GM12878 (cell line): Measurements from ENCODE around the gene PPFIA4. TPM values are rescaled to one million over a fixed set of nuclear protein-coding genes. Genes with fewer than 3 reads are reported as not detected.

Experiments
- ATAC-seq: fragments of 200-7000 bp; cut with Tn5 transposase; 3 replicates; pipeline ENCODE4 v1.9.1; 2020; ENCODE audit warnings: mild to moderate bottlenecking, moderate library complexity
- BruUV-seq: library from RNA; stranded (reverse); fragments of 400-500 nt; replicated peaks from 2 replicates; lab custom pipeline; 2021; lab: Mats Ljungman, UMichigan
- CTCF ChIA-PET: fragments of 300-600 bp; sonication (Branson Sonifier 250); formaldehyde crosslinking; extraction: SDS; loops from one replicate; lab custom pipeline; 2021; ENCODE audit warnings: inconsistent platforms; lab: Yijun Ruan, JAX
- POLR2A ChIA-PET: fragments of 350-600 bp; formaldehyde crosslinking; extraction: SDS; loops from one replicate; lab custom pipeline; 2021; ENCODE audit warnings: inconsistent platforms; lab: Charles Lee
- RAD21 ChIA-PET: fragments of 300-600 bp; sonication (Branson Sonifier 250); formaldehyde crosslinking; loops from one replicate; lab custom pipeline; 2023; ENCODE audit warnings: antibody characterized with exemption; ENCODE audit not compliant: unreplicated experiment; lab: Charles Lee
- SMC1A ChIA-PET: fragments of 300-600 bp; sonication (Branson Sonifier 250); formaldehyde crosslinking; loops from one replicate; lab custom pipeline; 2023; ENCODE audit not compliant: unreplicated experiment, uncharacterized antibody; lab: Charles Lee
- DNase-seq: peaks from one replicate; pipeline ENCODE4 v3.0.0-alpha.2; 2011; ENCODE audit warnings: low read depth, low spot score
- FAIRE-seq: peaks from 3 replicates; lab custom pipeline; 2011; peaks lifted over from hg19 to GRCh38; lab: Jason Lieb, UNC
- H2AFZ ChIP-seq: 2 replicates; pipeline ENCODE4 v1.6.0; 2011; ENCODE audit warnings: low read depth, low read length, control low read depth; ENCODE audit not compliant: control insufficient read depth
- H3K27ac ChIP-seq: 2 replicates; pipeline ENCODE4 v1.5.1; 2011; ENCODE audit warnings: control low read depth; ENCODE audit not compliant: control insufficient read depth, insufficient read depth
- H3K27me3 ChIP-seq, 2 experiments: replicated peaks in 1 of 2; 2 replicates each; pipeline versions ENCODE4 v1.6.0 to v1.6.1; 2011; ENCODE audit warnings: low read length in 1 of 2; ENCODE audit not compliant: control insufficient read depth in 2 of 2, insufficient read depth in 2 of 2
- H3K36me3 ChIP-seq, 2 experiments: 2 replicates each; pipeline ENCODE4 v1.5.1; 2011; ENCODE audit warnings: low read length in 1 of 2; ENCODE audit not compliant: control insufficient read depth in 2 of 2, insufficient read depth in 2 of 2
- H3K4me1 ChIP-seq: 2 replicates; pipeline ENCODE4 v1.6.1; 2011; ENCODE audit warnings: mild to moderate bottlenecking, low read length, moderate library complexity, mixed read lengths; ENCODE audit not compliant: control insufficient read depth, insufficient read depth
- H3K4me2 ChIP-seq: 2 replicates; pipeline ENCODE4 v1.6.0; 2011; ENCODE audit warnings: control low read depth; ENCODE audit not compliant: control insufficient read depth, insufficient read depth
- H3K4me3 ChIP-seq: fragments of 200-600 bp; sonication (generic); 2 replicates; pipeline ENCODE4 v1.5.1; 2016
- H3K79me2 ChIP-seq: 2 replicates; pipeline ENCODE4 v1.6.0; 2011; ENCODE audit warnings: low read length; ENCODE audit not compliant: control insufficient read depth, insufficient read depth
- H3K9ac ChIP-seq: 2 replicates; pipeline ENCODE4 v1.8.0; 2011; ENCODE audit warnings: low read length, control low read depth, mixed read lengths; ENCODE audit not compliant: control insufficient read depth, insufficient read depth
- H3K9me3 ChIP-seq: replicated peaks from 3 replicates; pipeline ENCODE4 v1.5.1; 2011; ENCODE audit warnings: mild to moderate bottlenecking, low read length; ENCODE audit not compliant: control insufficient read depth, insufficient read depth
- H4K20me1 ChIP-seq: 2 replicates; pipeline ENCODE4 v1.6.0; 2011; ENCODE audit not compliant: control insufficient read depth, insufficient read depth
- TARDBP ChIP-seq: IDR thresholded peaks from 2 replicates; pipeline ENCODE4 v1.6.1; 2016; ENCODE audit warnings: borderline replicate concordance
- WGBS: methylation state at CpG from one replicate; pipeline ENCODE4 v1.1.6; 2016; ENCODE audit warnings: low lambda C conversion rate; ENCODE audit not compliant: insufficient replicate concordance, insufficient coverage; ENCODE audit errors: missing lambda C conversion rate; 5-methylcytosine and 5-hydroxymethylcytosine counted together
- in situ Hi-C: fragments of 300-500 bp; cut with MboI; formaldehyde crosslinking; loops from 9 replicates; pipeline ENCODE4 v1.14.3; 2018; ENCODE audit warnings: mixed read lengths
- intact Hi-C: fragments of 100-400 bp; cut with micrococcal nuclease; formaldehyde crosslinking; loops from one replicate; pipeline ENCODE4 v1.14.2; 2022; ENCODE audit not compliant: unreplicated experiment
- polyA plus RNA-seq, 11 experiments: library from polyadenylated mRNA; depleted of rRNA in 4 of 11; unstranded in 6 of 11; stranded (reverse) in 5 of 11; fragments of >200 nt; fragmentation: Nextera tagmentation in 4 of 11; fragmentation: Illumina TruSeq in 1 of 11; extraction: Ambion mirVana in 4 of 11; extraction: Trizol in 1 of 11; gene quantifications; 1 replicate in 1 of 11; 2 replicates in 10 of 11; pipeline versions ENCODE4 v1.2.1 to v1.2.3, GENCODE V29; 2011 to 2016; ENCODE audit warnings: inconsistent platforms in 2 of 11, missing spikeins in 2 of 11, low read depth in 1 of 11
- total RNA-seq, 4 experiments: library from RNA; depleted of rRNA in 3 of 4; stranded (reverse); fragments of >200 nt in 3 of 4; fragmentation: Illumina TruSeq in 1 of 4; extraction: Trizol in 1 of 4; gene quantifications; 2 replicates each; pipeline versions ENCODE4 v1.2.1 to v1.2.3, GENCODE V29; 2013 to 2021
- TF ChIP-seq, protein P1 (sequence below), 3 experiments: IDR thresholded peaks in 2 of 3; conservative IDR thresholded peaks in 1 of 3; 2 replicates each; pipeline ENCODE4 v1.5.1; 2011; ENCODE audit warnings: low read depth in 3 of 3, low read length in 3 of 3, mild to moderate bottlenecking in 3 of 3, control low read depth in 2 of 3, moderate library complexity in 2 of 3, inconsistent platforms in 1 of 3, mixed read lengths in 1 of 3; ENCODE audit not compliant: control insufficient read depth in 2 of 3, insufficient read depth in 1 of 3; ENCODE audit errors: extremely low read depth in 1 of 3
- TF ChIP-seq, protein P2 (sequence below): fragments of 150-350 bp; IDR thresholded peaks from 2 replicates; pipeline ENCODE4 v1.6.1; 2016; ENCODE audit warnings: low read depth, low read length

PPFIA4 gene
- total and polyA plus RNA-seq, 10 of the 15 experiments (the other 5 are each of a cell fraction or from before 2014, with no cell fraction given): 0.02 to 19.7 (median 0.34) TPM; not detected in 1

DNA sequence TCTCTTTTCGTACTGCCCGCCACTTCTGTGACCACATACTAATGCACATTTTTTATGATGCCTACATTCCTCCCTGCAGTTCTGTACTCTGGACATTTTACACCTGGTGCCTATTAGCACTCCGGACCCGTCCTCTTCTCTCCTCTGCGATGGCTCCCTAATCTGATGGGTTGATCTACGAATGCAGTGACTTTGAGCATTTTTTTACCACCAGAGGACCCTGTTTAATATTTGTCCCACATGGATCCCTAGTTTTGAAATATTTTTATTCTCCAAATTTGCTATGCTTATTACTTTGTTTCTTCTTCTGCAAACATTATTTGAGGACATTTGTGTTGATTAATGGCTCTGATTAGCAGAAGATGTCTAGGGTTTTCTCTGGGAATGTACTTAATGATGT, 5.2 kb downstream of the PPFIA4 start:
- H3K27me3 ChIP-seq: no peaks in the 10 kb centered on the region; a peak in 2 of 4 replicates
- in situ Hi-C loops (no loop called here), intact Hi-C loops (loop anchor here (10.0 kb wide), 1 partner anchor 303 kb away; no protein-coding TSS in a partner anchor)
- no TSS peak for BruUV-seq
- ChIA-PET RAD21 (interaction anchor here (1.4 kb wide), 1 partner anchor 236 kb away, joined by 3 read pairs; no protein-coding TSS in a partner anchor), SMC1A (interaction anchor here (0.6 kb wide), 1 partner anchor 184 kb away, joined by 3 read pairs; no protein-coding TSS in a partner anchor), CTCF (interaction anchor here (0.6 to 4.7 kb wide), 5 partner anchors 9 to 716 kb away, joined by 3 to 52 read pairs (median 3); no protein-coding TSS in a partner anchor), POLR2A (interaction anchor here (0.7 kb wide), 1 partner anchor 165 kb away, joined by 3 read pairs; no protein-coding TSS in a partner anchor)
- H3K9me3 ChIP-seq: no peaks in the 10 kb centered on the region
- H2AFZ ChIP-seq: no peak overlapping the region
- H3K27ac ChIP-seq: no peak overlapping the region
- no peak overlapping the region for H3K4me2 ChIP-seq
- H3K36me3 ChIP-seq: no peaks in the 10 kb centered on the region
- H3K79me2 ChIP-seq: peaks cover 2% of the 10 kb centered on the region; the same call in 1 of the 2 replicates
- H4K20me1 ChIP-seq: no peaks in the 10 kb centered on the region
- FAIRE-seq (no peak), DNase-seq (no peak), ATAC-seq (no peak)
- H3K4me1 ChIP-seq: no peaks in the 10 kb centered on the region; the same call in 1 of the 2 replicates
- H3K4me3 ChIP-seq: no peak overlapping the region
- H3K9ac ChIP-seq: no peak overlapping the region
- no peak for TF ChIP-seq TARDBP
- TF ChIP-seq, protein P1, sequence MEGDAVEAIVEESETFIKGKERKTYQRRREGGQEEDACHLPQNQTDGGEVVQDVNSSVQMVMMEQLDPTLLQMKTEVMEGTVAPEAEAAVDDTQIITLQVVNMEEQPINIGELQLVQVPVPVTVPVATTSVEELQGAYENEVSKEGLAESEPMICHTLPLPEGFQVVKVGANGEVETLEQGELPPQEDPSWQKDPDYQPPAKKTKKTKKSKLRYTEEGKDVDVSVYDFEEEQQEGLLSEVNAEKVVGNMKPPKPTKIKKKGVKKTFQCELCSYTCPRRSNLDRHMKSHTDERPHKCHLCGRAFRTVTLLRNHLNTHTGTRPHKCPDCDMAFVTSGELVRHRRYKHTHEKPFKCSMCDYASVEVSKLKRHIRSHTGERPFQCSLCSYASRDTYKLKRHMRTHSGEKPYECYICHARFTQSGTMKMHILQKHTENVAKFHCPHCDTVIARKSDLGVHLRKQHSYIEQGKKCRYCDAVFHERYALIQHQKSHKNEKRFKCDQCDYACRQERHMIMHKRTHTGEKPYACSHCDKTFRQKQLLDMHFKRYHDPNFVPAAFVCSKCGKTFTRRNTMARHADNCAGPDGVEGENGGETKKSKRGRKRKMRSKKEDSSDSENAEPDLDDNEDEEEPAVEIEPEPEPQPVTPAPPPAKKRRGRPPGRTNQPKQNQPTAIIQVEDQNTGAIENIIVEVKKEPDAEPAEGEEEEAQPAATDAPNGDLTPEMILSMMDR (IDR thresholded peaks at IDR 0.05 in 2 of 3, conservative IDR thresholded peaks at IDR 0.05 in 1 of 3; ENCODE audit: control insufficient read depth in 2 of 3, extremely low read depth in 1 of 3, insufficient read depth in 1 of 3, low read depth in 3 of 3, low read length in 3 of 3): peak in 1 of 3 experiments; percentile 18; a peak in 1 of 6 replicates
- 80% methylated on average over 6 of the region's 6 CpGs for WGBS

DNA sequence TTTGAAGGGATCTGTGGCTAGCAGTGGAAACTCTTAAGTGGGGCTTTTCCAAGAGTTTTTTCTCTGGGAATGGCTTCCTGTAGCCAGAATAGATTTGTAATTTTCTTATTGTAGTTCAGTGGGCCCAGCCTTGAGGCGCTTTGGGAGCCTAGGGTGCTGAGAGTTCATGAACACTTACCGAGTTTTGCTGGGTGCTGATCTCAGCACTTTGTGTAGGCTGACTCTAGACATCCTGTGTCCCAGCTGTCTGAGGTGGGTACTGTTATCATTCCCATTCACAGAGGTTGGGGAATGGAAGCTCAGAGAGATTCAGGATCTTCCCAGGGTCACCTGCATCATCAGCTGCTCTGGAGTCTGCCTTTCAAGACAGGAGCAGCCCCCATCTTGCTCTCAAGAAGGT, 7.0 kb downstream of the PPFIA4 start:
- Histone ChIP-seq H3K9ac (no peak overlapping the region), H3K4me2 (no peak overlapping the region), H4K20me1 (peaks cover 3% of the 10 kb centered on the region), H3K4me3 (no peak overlapping the region), H3K27ac (no peak overlapping the region), H3K27me3 (no peaks in the 10 kb centered on the region), H3K36me3 (no peaks in the 10 kb centered on the region), H3K4me1 (peaks cover 7% of the 10 kb centered on the region), H3K79me2 (no peaks in the 10 kb centered on the region), H3K9me3 (no peaks in the 10 kb centered on the region), H2AFZ (no peak overlapping the region)
- ChIA-PET RAD21 (interaction anchor here (1.4 to 1.6 kb wide), 2 partner anchors 84 to 236 kb away, joined by 3 read pairs; no protein-coding TSS in a partner anchor), POLR2A (interaction anchor here (0.9 to 1.4 kb wide), 2 partner anchors 26 to 38 kb away, joined by 3 read pairs; partner anchors contain the start of gene TMEM183A), CTCF (interaction anchor here (1.2 to 9.7 kb wide), 5 partner anchors 85 to 237 kb away, joined by 3 to 127 read pairs (median 20); no protein-coding TSS in a partner anchor), SMC1A (interaction anchor here (1.0 to 1.5 kb wide), 2 partner anchors 182 to 234 kb away, joined by 3 to 5 read pairs; no protein-coding TSS in a partner anchor)
- ATAC-seq: no peak
- in situ Hi-C loops: no loop called here
- BruUV-seq: no TSS peak
- DNase-seq: no peak
- intact Hi-C loops: loop anchor here (10.0 kb wide), 1 partner anchor 302 kb away; no protein-coding TSS in a partner anchor
- FAIRE-seq: no peak
- TF ChIP-seq, protein P2, sequence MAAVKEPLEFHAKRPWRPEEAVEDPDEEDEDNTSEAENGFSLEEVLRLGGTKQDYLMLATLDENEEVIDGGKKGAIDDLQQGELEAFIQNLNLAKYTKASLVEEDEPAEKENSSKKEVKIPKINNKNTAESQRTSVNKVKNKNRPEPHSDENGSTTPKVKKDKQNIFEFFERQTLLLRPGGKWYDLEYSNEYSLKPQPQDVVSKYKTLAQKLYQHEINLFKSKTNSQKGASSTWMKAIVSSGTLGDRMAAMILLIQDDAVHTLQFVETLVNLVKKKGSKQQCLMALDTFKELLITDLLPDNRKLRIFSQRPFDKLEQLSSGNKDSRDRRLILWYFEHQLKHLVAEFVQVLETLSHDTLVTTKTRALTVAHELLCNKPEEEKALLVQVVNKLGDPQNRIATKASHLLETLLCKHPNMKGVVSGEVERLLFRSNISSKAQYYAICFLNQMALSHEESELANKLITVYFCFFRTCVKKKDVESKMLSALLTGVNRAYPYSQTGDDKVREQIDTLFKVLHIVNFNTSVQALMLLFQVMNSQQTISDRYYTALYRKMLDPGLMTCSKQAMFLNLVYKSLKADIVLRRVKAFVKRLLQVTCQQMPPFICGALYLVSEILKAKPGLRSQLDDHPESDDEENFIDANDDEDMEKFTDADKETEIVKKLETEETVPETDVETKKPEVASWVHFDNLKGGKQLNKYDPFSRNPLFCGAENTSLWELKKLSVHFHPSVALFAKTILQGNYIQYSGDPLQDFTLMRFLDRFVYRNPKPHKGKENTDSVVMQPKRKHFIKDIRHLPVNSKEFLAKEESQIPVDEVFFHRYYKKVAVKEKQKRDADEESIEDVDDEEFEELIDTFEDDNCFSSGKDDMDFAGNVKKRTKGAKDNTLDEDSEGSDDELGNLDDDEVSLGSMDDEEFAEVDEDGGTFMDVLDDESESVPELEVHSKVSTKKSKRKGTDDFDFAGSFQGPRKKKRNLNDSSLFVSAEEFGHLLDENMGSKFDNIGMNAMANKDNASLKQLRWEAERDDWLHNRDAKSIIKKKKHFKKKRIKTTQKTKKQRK: no peak
- 37% methylated on average over 2 of the region's 2 CpGs for WGBS
